Measurements from ENCODE around the gene WDR31.
A peak's percentile ranks its signal among the peaks of the same experiment; 100 is the strongest.
"Not testable (repeated sequence)": the region's sequence is repeated elsewhere in the genome, so short reads cannot be mapped to it uniquely, and the experiment has no call there.

WDR31 gene
- total RNA-seq: 2.4 to 3.1 reads per million in 2 donors

GRCh38 chr9:113340011-113340699, at the start of gene WDR31:
WDR31 (minus strand) TSS chr9:113340275; CDS start chr9:113332022, 8,253 bp downstream.
- DNase-seq: peak; percentile 52

GRCh38 chr9:113389451-113389850, 49.4 kb upstream of the WDR31 start:
- DNase-seq: no peak

GRCh38 chr9:113388833-113389232, 48.8 kb upstream of the WDR31 start:
- no peak for DNase-seq

GRCh38 chr9:113387560-113388230, 47.6 kb upstream of the WDR31 start:
- no peak for DNase-seq

- DNase-seq: no peak
Measured at GRCh38 chr9:113386571-113387393, 46.7 kb upstream of the WDR31 start.

- DNase-seq: no peak
Measured at GRCh38 chr9:113381909-113382411, 41.9 kb upstream of the WDR31 start.

- not testable (repeated sequence) for DNase-seq
Measured at GRCh38 chr9:113381441-113381840, 41.4 kb upstream of the WDR31 start.

- DNase-seq: no peak
Measured at GRCh38 chr9:113380869-113381378, 40.8 kb upstream of the WDR31 start.

GRCh38 chr9:113379829-113380210, 39.7 kb upstream of the WDR31 start:
- not testable (repeated sequence) for DNase-seq

- DNase-seq: not testable (repeated sequence)
Measured at GRCh38 chr9:113379094-113379828, 39.2 kb upstream of the WDR31 start.

- DNase-seq: peak; percentile 61
Measured at GRCh38 chr9:113376634-113377567, 36.8 kb upstream of the WDR31 start, which contains the start of gene HDHD3. HDHD3 (minus strand) TSS chr9:113376986; CDS start chr9:113374354, 2,632 bp downstream.

- no peak for DNase-seq
Measured at GRCh38 chr9:113375057-113376023, 35.3 kb upstream of the WDR31 start.

GRCh38 chr9:113373676-113374392, 33.8 kb upstream of the WDR31 start:
- no peak for DNase-seq

- no peak for DNase-seq
Measured at GRCh38 chr9:113373256-113373655, 33.2 kb upstream of the WDR31 start.

GRCh38 chr9:113372059-113372458, 32.0 kb upstream of the WDR31 start:
- no peak for DNase-seq

GRCh38 chr9:113370806-113371325, 30.8 kb upstream of the WDR31 start:
- no peak for DNase-seq

GRCh38 chr9:113369855-113370140, 29.7 kb upstream of the WDR31 start:
- no peak for DNase-seq

GRCh38 chr9:113368982-113369854, 29.1 kb upstream of the WDR31 start:
- DNase-seq: no peak
